Measurements from ENCODE around the gene NFYC. TPM values are rescaled to one million over a fixed set of nuclear protein-coding genes. Genes with fewer than 3 reads are reported as not detected.

The NFYC gene
- total RNA-seq, 1 experiment from 2014 or later: 61.6 TPM

- H3K36me3 ChIP-seq (ENCODE audit: control insufficient read depth, insufficient read depth, low read length): no peaks in the 10 kb centered on the region; the same call in 1 of the 2 replicates
- intact Hi-C loops (cut with micrococcal nuclease; ENCODE audit: unreplicated experiment): no loop called here
- no peak for DNase-seq
- Mint-ChIP-seq H3K27ac (ENCODE audit: unreplicated experiment) (no peak overlapping the region), H3K36me3 (ENCODE audit: insufficient read depth, unreplicated experiment) (no peaks in the 10 kb centered on the region), H3K4me1 (ENCODE audit: low read depth, unreplicated experiment) (no peaks in the 10 kb centered on the region), H3K4me3 (ENCODE audit: unreplicated experiment) (no peak overlapping the region), H3K27me3 (ENCODE audit: insufficient read depth, unreplicated experiment) (no peaks in the 10 kb centered on the region), H3K9me3 (ENCODE audit: unreplicated experiment) (no peaks in the 10 kb centered on the region)
- H3K9me3 ChIP-seq: no peaks in the 10 kb centered on the region
- ChIA-PET CTCF (no interaction called here), POLR2A (no interaction called here)
- no peaks in the 10 kb centered on the region for H3K27me3 ChIP-seq (replicated peaks; ENCODE audit: control insufficient read depth, insufficient read depth, low read length)
- no peak overlapping the region for H3K4me3 ChIP-seq (ENCODE audit: low read depth, low read length)
- H3K4me1 ChIP-seq: no peaks in the 10 kb centered on the region
- TF ChIP-seq CTCF (IDR thresholded peaks at IDR 0.05; ENCODE audit: insufficient read depth in 1 of 2, low read depth in 1 of 2, low read length in 1 of 2, severe bottlenecking in 1 of 2, unreplicated experiment in 1 of 2): no peak
- no TSS peak for BruUV-seq (replicated peaks)
Measured at GRCh38 chr1:40732756-40733301, 41.3 kb downstream of the NFYC start.

- TF ChIP-seq CTCF (IDR thresholded peaks at IDR 0.05; ENCODE audit: insufficient read depth in 1 of 2, low read depth in 1 of 2, low read length in 1 of 2, severe bottlenecking in 1 of 2, unreplicated experiment in 1 of 2): no peak
- CTCF ChIA-PET: no interaction called here
- Mint-ChIP-seq H3K36me3 (ENCODE audit: insufficient read depth, unreplicated experiment) (peaks cover 9% of the 10 kb centered on the region), H3K4me1 (ENCODE audit: low read depth, unreplicated experiment) (no peaks in the 10 kb centered on the region), H3K9me3 (ENCODE audit: unreplicated experiment) (no peaks in the 10 kb centered on the region), H3K27me3 (ENCODE audit: insufficient read depth, unreplicated experiment) (no peaks in the 10 kb centered on the region), H3K4me3 (ENCODE audit: unreplicated experiment) (no peak overlapping the region), H3K27ac (ENCODE audit: unreplicated experiment) (no peak overlapping the region)
- intact Hi-C loops (cut with micrococcal nuclease; ENCODE audit: unreplicated experiment): no loop called here
- Histone ChIP-seq H3K9me3 (no peaks in the 10 kb centered on the region), H3K4me3 (ENCODE audit: low read depth, low read length) (no peak overlapping the region), H3K4me1 (no peaks in the 10 kb centered on the region), H3K36me3 (ENCODE audit: control insufficient read depth, insufficient read depth, low read length) (no peaks in the 10 kb centered on the region; the same call in 1 of the 2 replicates), H3K27me3 (replicated peaks; ENCODE audit: control insufficient read depth, insufficient read depth, low read length) (no peaks in the 10 kb centered on the region)
- no TSS peak for BruUV-seq (replicated peaks)
- POLR2A ChIA-PET: interaction anchor here (0.8 kb wide), 1 partner anchor 44 kb away, joined by 3 read pairs; no protein-coding TSS in a partner anchor
- DNase-seq: no peak
Measured at GRCh38 chr1:40734882-40735628, 43.6 kb downstream of the NFYC start.

GRCh38 chr1:40736085-40736531 is 44.6 kb downstream of the NFYC start:
- Mint-ChIP-seq H3K36me3 (ENCODE audit: insufficient read depth, unreplicated experiment) (peaks cover 18% of the 10 kb centered on the region), H3K4me3 (ENCODE audit: unreplicated experiment) (no peak overlapping the region), H3K4me1 (ENCODE audit: low read depth, unreplicated experiment) (no peaks in the 10 kb centered on the region), H3K27me3 (ENCODE audit: insufficient read depth, unreplicated experiment) (no peaks in the 10 kb centered on the region), H3K27ac (ENCODE audit: unreplicated experiment) (no peak overlapping the region), H3K9me3 (ENCODE audit: unreplicated experiment) (no peaks in the 10 kb centered on the region)
- Histone ChIP-seq H3K27me3 (replicated peaks; ENCODE audit: control insufficient read depth, insufficient read depth, low read length) (no peaks in the 10 kb centered on the region), H3K36me3 (ENCODE audit: control insufficient read depth, insufficient read depth, low read length) (no peaks in the 10 kb centered on the region; the same call in 1 of the 2 replicates), H3K4me1 (no peaks in the 10 kb centered on the region), H3K9me3 (no peaks in the 10 kb centered on the region), H3K4me3 (ENCODE audit: low read depth, low read length) (no peak overlapping the region)
- POLR2A ChIA-PET: no interaction called here
- CTCF ChIA-PET: no interaction called here
- intact Hi-C loops (cut with micrococcal nuclease; ENCODE audit: unreplicated experiment): no loop called here
- no peak for DNase-seq
- TF ChIP-seq CTCF (IDR thresholded peaks at IDR 0.05; ENCODE audit: insufficient read depth in 1 of 2, low read depth in 1 of 2, low read length in 1 of 2, severe bottlenecking in 1 of 2, unreplicated experiment in 1 of 2): no peak
- BruUV-seq (replicated peaks): no TSS peak

All from Caco-2 (cell line).